Right renal pelvis (tissue), 4 donors: ENCODE measurements around the gene FRMPD2. TPM values are rescaled to one million over a fixed set of nuclear protein-coding genes. Genes with fewer than 3 reads are reported as not detected.
"Not testable (repeated sequence)": the region's sequence is repeated elsewhere in the genome, so short reads cannot be mapped to it uniquely, and the experiment has no call there.

Experiments
- DNase-seq, 4 donors: peaks; one replicate each; pipeline ENCODE4 v3.0.0-alpha.2; 2013; ENCODE audit warnings: low read depth in 4 of 4, low spot score in 3 of 4, missing footprints in 1 of 4
- polyA plus RNA-seq, 4 donors: library from polyadenylated mRNA; unstranded; fragments of 120-200 nt; gene quantifications; one replicate each; pipeline ENCODE4 v1.2.1, GENCODE V29; 2013; ENCODE audit not compliant: insufficient read length in 4 of 4

The FRMPD2 gene
- polyA plus RNA-seq, 4 donors: 0.58 to 0.89 (median 0.77) TPM

DNA sequence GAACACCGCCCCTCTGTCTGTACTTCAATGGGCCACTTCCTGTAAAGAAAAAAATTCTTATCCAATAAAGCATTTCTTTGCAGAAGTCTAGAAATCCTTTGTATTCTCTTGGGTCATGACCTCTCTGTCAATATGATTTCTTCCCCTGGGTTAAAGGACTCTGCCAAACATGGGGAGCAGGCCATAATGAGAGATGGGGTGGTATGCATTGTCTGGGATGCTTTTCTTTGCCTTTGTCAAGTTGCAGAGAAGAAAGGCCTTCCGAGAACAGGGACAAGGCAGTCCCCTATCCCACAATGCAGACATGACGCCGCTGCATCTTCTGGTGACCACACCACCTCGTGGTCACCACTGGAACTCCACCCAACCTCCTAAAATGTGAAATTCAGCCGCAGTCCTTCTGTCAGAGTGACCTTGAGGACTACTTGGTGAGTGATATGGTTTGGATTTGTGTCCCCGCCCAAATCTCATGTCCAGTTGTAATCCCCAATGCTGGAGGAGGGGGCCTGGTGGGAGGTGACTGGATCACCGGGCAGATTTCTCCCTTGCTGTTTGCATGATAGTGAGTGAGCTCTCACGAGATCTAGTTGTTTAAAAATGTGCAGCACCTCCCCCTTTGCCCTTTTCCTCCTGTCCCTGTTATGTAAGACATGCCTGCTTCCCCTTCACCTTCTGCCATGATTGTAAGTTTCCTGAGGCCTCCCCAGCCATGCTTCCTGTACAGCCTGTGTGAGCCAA lies 15.2 kb upstream of the FRMPD2 start:
- DNase-seq: peak in 2 of 4 donors; percentile 42

DNA sequence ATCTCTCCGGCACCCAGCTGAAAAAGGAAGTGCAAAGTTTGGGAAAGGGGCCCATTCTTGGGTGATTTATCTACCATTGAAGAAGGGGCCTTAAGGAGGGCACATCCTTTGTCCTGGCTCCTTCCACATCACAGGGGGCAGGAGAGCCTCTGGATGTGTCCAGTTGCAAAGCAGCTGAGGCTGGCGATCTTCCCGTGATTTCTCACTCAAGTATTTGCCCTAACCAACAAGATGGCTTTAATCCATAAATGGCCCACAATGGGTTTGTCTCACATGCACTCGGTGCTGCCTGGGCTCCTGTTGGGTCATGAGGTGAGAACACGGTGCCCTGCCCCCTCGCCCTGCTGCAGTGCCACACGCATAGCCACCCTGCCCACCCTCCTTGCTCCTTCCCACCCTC lies 14.2 kb upstream of the FRMPD2 start:
- DNase-seq: no peak

- DNase-seq: no peak
These were observed 13.2 kb upstream of the FRMPD2 start for GRCh38 chr10:48287417-48288391.

DNA sequence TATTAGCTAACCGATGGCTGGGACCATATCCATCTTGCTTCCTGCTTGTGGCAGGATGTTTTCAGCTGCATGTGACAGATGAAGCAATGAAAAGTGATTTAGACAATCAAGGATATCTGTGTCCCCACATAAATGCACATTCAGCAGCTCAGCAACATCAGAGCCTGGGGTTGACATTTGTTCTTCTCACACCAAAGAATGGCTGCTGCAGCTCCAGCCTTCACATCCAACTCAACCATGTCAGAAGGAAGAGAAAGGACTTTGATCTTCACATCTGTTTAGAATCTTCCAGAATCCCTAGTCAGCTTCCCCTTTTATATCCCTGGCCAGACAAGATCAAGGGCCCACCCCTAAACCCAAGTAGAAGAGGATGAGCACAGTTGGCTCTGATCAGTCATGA lies 11.9 kb upstream of the FRMPD2 start:
- DNase-seq: no peak

DNA sequence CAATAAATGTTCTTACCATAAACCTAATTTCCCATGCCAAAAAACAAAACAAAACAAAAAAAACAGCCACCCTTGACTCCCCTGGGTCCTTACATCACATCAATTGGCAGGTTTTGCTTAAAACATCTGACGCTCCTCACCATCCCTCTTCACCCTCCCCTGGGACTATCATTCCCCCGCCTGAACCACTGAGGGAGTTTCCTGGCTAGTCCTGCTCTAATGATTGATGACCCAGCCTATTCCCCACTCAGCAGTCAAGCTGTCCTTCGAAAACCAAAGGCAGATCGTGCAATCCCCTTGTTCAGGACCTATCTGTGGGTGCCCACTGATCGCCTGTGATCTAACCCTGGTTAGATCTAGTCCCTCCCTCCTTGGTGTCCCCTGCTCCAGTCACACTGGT lies 11.2 kb upstream of the FRMPD2 start:
- DNase-seq: no peak

- no peak for DNase-seq
These were observed 10.3 kb upstream of the FRMPD2 start for GRCh38 chr10:48284811-48285210.

GRCh38 chr10:48284002-48284546 lies 9.6 kb upstream of the FRMPD2 start:
- DNase-seq: no peak

GRCh38 chr10:48282829-48283228 lies 8.3 kb upstream of the FRMPD2 start:
- no peak for DNase-seq

DNA sequence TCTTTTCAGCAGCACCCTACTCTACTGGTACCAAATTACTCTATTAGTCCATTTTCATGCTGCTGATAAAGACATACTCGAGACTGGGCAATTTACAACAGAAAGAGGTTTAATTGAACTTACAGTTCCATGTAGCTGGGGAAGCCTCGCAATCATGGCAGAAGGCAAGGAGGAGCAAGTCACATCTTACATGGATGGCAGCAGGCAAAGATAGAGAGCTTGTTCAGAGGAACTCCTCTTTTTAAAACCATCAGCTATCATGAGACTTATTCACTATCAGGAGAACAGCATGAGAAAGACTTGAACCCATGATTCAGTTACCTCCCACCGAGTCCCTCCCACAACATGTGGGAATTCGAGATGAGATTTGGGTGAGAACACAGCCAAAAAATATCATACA lies 7.2 kb upstream of the FRMPD2 start:
- not testable (repeated sequence) for DNase-seq

DNA sequence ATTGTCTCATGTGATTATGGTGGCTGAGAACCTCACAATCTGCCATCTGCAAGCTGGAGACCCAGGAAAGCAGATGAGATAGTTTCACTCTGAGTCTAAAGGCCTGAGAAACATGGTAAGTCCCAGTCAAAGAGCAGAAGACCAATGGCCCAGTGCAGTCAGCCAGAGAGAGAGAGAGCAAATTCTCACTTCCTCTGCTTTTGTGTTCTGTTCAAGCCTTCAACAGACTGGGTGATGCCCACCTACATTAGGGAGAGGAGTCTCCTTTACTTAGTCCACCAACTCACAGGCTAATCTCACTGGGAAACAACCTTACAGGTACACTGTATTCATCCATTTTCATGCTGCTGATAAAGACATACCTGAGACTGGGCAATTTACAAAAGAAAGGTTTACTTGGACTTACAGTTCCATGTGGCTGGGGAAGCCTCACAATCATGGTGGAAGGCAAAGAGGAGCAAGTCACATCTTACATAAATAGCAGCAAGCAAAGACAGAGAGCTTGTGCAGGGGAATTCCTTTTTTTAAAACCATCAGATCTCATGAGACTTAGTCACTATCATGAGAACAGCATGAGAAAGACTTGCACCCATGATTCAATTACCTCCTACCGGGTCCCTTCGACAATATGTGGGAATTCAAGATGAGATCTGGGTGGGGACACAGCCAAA lies 4.7 kb upstream of the FRMPD2 start:
- DNase-seq: no peak

GRCh38 chr10:48277093-48277492 lies 2.6 kb upstream of the FRMPD2 start:
- no peak for DNase-seq

DNA sequence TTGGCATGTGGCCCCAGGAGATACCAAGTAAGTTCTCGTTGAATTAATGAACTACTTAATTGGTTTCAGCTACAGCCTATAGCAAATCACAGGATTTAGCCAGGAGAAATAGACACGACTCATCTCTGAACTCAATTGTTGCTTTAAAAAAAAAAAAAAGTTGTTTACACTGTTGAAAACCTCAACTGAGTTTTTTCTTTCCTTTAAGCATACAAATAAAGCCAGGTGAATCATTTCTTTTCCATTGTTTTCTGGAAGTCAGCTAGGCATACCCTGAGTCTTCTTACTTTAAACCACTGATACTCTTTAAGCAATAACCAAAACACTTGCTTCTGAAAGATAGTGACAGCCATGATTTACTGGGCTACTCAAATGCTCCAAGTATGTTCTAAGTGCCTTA lies 755 bp downstream of the FRMPD2 start:
- no peak for DNase-seq

DNA sequence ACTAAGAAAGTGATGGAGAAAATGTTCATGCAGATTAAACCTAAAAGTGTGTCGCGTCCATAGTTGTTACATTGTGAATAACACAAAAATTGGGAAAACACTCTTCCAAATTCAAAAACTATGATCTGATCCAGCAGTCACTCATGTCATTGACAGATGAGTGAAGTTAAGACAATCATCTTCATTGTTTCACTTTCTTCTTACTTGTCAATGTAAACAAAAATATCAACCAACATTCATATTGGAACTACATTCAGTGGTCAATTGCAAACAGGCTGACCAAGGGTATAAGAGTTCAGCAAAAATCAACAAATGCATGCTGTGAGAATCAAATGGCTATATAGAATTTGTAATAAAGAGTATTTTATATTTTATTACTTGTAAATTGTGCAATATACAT lies 1.8 kb downstream of the FRMPD2 start:
- DNase-seq: no peak

GRCh38 chr10:48271047-48271730 lies 3.3 kb downstream of the FRMPD2 start:
- no peak for DNase-seq

DNA sequence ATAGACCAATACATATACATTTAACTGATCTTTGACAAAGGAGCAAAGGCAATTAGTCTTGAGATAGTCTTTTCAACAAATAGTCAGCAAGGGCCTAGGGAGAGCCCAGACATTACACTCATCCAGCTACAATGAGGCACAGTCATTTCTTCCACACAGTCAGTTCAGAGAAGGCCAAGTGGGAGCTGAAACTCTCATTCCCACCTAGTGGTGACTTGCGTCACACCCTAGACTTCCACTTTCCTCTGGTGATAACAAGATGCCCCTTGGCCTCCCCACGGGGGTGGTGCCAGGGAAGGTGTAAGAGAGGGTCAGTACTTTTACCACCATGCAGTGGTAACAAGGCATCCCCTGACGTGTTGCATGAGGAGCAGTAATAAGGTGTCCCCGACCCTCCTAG lies 8.0 kb downstream of the FRMPD2 start:
- no peak for DNase-seq

DNA sequence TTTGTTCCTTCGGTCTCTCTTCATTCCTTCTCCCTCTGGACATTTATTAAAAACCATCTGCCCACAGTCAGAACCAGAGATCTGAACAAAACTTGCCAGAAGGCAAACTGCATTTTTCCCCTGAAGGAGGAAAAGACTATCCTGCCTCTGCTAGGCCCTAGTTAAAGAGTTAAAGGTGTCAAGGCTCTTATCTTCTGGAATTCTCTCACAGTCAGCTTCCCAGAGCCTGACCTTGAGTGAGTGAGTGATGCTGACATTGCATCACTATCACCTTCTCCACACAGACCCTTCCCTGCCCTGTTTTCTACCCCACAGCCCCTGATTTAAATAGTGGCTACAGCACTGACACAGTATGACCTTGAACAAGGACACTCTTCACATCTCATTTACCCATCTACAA lies 16.4 kb downstream of the FRMPD2 start:
- no peak for DNase-seq

DNA sequence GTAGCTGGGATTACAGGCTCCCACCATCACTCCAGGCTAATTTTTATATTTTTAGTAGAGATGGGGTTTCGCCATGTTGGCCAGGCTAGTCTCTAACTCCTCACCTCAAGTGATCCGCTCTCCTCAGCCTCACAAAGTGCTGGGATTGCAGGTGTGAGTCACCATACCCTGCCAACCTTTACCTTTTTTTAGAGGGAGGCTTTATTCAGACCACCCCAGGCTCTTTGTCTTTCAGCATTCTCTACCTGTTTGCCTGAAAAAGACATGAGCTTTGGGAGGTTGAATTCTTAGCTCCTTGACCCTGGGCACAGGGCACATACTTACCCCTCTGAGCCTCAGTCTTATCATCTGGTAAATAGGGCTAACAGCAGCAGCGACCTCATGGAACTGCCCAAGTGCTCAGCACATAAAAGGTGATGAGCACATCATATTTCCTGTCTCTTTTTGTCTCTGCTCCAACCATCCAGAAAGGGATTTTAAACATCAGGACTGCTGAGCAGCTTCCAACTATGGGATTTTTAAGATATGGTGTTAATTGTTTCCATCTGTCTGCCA lies 17.0 kb downstream of the FRMPD2 start:
- no peak for DNase-seq

- no peak for DNase-seq
These were observed 18.8 kb downstream of the FRMPD2 start for GRCh38 chr10:48255722-48256121.

DNA sequence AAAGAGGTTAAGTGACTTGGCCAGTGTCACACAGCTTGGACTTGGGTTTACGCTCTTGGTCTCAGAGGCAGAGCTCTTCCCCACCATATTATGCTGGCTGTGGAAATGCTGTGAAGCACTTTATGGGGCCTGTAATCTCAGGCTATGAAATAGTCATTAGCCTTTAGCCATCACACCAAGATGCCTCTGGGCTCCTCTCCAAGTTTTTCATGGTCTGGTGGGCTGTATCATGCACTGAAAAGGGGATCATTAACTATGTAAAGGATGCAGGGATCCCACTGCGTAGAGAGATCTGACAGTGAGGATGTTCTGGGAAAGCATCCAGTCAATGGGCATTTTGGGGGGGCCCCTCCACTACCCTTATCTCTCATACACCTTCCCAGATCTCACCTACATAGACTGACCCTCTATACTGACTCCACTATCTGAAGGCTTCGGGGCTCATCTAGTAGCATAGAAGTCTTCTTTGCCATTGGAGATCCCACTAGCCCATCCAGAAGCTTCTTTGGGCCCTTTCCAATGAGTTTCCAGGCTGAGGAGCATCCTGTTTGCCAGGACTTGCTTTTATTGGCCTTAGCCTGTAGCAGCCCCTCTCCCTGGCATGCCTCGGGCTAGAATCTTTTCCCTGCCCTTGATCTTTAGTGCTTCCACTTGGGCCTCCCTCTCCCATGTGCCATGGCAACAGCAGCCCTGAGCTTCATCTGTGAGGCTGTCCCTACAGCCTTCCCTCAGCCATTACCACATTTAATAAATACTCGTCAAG lies 19.6 kb downstream of the FRMPD2 start:
- DNase-seq: no peak
